GM18870 (cell line): Measurements from ENCODE around the gene CDK8.

Source experiments
- ATAC-seq: cut with Tn5 transposase; IDR thresholded peaks from one replicate; pipeline ENCODE4 v1.9.1; 2021; ENCODE audit warnings: moderate library complexity; ENCODE audit not compliant: unreplicated experiment

CDK8 gene

DNA sequence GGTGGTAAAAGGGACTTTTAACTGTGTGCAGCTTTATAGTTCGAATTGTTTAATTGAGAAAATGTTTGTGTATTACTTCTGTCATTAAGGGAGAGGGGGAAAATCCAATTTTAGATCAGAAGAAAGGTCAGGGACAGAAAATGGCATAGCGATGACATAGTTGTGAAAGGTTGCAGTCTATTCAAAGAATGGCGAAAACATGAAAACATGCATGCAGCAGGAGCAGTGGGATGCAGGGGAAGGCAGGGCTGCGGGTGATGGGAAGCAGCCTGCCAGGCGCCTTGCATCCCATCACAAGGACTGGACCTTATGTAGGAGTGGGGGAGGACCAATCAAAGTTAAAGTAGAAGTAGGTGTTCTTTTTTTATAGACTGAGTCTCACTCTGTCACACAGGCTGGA, 125.9 kb downstream of the CDK8 start:
- ATAC-seq = no peak

DNA sequence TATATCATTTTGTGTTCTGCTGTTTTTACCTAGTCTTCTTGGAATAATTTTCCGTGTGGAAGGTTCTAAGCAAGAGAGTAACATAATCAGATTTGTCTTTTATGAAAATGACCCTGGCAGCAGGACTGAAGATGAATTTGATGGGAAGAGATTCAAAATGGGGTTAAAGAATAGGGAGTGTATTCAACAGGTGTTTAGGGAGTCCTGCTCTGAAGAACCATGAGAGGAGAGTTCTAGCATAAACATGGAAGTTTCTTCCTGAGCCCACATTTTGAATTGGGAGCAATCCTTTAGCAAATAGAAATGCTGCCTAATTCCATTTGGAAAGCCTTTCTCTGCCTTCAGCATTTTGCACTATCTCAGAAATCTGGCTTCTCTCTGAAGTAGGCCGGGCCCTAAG, 127.0 kb downstream of the CDK8 start:
- no peak for ATAC-seq

DNA sequence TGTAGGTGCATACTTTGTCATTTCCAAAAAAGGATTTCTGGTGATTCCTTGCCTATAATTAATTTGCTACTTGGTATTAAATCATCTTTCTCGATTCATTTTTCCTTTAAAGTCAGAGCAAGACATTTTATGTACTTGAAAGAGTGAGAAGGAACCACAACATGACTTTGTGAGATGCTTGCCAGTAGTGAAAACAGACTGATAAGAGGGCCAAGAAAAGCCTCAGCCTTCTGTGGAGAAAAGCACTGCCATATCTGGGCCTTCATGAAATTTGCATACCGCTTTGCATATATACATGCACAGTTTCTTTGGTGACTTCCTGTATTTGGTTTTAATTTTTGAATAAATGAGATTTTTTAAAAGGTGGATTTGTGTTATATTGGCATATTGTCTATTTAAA, 128.4 kb downstream of the CDK8 start:
- ATAC-seq = no peak

DNA sequence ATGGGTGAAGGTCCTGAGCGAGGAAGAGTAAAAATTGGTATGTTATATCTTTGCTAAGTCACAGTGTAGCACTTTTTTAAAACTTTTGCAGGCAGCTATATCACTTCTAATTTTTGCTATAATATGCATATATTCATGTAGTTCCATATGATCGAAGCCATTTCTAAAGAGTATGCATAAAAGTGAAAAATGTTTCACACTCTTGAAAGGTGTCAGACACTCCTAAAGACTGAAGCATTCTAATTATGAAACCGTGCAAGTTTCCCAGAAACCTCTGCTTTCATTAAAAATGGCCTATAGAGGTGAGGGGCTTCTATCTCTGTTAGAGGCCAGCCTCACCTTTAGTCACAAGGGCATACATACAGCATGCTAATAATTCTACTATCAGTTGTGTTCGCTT, 128.9 kb downstream of the CDK8 start:
- no peak for ATAC-seq

DNA sequence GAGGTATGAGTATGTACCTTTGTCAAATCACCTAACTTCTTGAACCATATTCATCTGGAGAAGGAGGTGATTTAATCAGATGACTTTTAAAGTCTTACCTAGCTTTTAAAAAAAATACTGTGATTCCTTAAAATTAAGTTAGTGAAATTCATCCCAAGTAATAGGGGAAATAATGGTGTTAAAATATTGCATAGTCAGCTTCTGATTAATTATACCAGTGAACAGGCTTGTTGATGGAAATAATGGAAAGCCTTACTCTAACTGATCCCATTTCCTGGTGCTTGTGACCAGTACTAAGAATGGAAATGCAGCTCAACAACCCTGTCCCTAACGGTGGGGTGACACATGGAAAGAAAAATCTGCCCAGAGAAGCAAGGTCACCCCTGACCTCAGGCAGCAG, 130.7 kb downstream of the CDK8 start:
- no peak for ATAC-seq

DNA sequence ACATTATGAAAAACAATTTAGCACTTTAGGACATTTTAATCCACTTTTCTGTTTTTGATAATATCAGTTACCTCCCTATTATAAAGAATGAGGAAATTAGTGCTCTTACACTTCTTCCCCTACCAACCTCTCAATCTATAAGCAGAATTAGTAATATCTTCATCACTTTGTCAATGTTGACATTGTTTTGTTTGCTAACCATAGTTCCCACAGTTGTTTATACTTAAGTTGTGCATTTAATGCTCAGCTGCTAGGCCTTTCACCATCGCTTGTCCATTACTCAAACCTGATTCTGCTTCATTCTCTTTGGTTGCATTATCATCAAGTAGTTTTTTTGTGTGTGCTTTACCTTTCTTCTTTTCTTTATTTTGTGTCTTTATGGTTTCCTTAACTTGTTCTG, 132.1 kb downstream of the CDK8 start:
- ATAC-seq = no peak

DNA sequence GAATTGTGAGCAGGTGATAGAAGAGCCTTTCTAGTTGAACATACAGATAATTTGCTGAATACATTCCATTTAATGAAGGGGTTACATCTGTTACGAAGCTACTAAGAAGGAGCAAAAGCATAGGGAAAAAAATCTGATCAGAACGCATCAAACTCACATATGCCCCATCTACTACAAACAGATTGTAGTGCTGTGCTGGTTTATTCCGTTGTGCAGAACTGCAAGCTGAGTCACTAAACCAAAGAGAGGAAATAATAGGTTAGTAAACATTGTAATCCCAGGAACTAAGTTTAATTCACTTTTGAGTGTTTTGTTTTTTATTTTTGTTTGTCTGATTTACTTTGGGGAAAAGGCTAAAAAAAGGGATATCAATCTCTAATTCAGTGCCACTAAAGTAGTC, 136.3 kb downstream of the CDK8 start:
- ATAC-seq = no peak

DNA sequence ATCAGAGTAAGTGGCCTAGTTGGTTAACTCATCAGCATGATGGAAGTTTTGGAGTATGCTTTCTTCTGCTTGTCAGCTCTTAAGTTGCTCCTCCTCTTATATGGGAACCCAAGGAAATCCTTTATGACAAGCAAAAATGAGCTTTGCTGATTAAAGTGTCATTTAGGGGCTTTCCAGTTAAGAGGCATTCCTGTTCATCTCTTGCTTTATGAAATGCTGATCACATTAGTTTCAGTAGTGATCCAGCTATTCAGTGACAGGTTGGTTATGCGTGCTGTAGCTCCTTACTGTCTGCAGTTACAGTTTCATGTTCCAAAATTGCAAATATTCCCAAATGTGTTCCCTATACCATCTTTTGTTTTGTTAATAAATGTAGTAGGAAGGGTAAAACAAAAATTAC, 146.6 kb downstream of the CDK8 start:
- no peak for ATAC-seq

DNA sequence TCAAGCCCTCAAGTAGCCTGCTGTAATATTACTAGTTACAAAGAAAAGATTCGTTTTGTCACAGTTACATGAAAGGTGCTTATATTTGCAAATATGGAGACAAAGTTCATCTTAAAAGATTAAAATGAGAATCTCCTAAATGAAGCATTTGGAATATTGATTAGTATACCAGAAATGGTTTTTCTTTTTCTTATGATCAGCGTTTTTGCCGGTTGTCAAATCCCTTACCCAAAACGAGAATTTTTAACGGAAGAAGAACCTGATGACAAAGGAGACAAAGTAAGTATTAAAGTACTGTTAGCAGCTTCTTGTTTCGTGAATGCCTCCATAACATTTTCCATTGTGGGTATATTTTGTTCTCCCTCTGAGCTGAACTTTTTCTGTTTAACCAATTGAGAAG, 147.1 kb downstream of the CDK8 start:
- ATAC-seq = no peak

DNA sequence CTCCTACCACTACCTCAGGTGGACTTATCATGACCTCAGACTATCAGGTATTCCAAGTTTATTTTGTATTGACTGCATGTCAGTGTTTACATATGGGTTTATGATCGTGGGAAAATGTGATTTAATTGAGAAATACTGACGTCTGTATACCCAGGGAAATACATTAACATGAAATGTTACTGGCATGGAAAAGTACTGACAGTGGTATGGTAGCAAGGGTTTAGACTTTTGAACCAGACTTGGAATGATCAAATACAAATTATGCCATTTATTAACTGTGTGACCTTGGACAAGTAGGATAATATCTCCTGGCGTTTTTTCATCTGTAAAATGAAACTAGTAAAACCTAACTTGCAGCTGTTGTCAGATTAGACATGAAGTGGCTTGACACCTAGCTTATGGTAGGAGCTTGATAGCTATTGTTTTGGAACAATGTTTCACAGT, 147.7 kb downstream of the CDK8 start:
- no peak for ATAC-seq

DNA sequence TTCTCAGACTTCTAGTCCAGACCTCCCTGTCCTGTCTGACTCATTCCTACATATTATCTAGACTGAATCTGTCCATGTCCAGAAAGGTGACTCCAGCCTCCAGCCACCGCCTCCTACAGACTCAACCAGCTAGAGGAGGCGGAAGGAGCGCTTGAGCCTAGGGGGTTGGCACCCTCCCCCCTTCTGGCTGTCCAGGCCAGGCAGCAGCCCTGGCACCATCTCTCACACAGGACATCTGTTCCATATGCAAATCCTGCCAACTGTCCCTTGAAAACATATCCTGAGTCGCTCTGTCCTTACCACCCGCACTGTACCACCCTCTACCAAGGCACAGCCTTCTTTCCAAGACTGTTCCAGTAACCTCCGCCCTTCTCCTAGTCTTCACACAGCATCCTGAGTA, 152.9 kb downstream of the CDK8 start:
- no peak for ATAC-seq

DNA sequence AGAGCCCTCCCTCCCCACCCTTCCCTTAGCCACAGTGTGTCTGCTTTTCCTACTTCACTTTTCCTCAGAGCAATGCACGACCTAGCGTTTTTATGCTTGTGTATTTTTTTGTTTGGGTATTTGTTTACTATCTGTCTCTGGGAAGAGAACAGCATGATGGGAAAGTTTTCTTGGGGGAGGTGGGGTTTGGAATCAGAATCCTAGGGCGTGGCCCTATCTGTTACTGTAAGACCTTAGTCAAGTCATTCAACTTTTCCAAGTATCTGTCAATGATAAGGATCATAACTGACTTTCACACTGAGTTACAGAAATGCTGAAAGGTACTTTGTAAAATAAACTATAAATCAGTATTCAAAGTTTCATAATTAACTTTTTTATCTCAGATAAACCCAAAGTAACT, 157.3 kb downstream of the CDK8 start:
- no peak for ATAC-seq

DNA sequence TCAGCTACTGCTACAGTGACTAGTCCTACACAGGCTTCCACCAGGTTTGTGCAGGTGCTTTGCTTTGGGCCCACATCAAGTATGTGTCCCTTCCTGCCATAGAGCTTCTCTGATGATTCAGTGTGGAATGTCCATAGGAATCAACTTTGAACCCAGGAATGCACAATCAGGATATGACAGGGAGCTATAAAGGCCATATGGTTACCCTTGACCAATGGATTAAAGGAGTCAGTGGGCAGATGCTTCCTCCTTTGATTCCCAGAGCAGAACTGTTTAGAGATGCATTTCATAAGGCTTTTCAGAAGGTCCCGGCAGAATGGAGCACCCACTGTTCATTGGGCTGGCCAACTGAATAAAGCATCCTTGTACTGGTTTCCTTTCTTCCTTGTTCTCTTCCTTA, 158.3 kb downstream of the CDK8 start:
- no peak for ATAC-seq

DNA sequence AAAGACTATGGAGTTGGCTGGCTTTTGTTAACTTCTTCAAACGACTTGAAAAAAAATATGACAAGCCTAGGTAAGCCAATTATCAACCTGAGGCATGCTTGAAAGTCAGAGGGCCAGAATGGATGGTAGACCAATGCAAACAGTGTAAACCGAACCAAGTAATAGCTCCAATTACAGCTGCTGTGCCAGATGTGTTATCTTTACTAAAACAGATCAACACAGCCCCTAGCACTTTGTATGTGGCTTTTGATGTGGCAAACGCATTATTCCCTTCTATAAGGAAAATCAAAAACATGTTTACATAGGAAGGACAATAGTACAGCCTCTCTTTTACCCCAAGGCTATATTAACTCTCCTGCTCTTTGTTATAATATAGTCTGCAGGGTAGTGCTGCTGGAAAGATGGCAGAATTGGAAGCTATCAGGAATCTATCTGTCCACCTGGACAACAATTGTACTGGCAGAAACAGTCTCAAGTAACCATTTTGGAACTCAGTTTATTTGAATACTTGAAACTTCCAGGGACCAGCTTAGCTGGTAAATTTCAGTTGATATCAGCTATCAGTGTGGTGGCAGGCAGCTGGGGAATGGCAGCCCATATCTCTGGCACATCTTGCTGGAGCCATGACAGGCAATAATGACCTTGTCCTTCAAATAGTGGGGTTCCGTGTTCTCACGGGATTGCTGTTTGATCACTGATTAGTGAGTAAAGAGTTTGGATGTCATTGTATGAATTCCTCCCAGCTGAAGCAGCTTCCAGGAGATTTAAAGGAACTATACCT, 159.2 kb downstream of the CDK8 start:
- no peak for ATAC-seq

DNA sequence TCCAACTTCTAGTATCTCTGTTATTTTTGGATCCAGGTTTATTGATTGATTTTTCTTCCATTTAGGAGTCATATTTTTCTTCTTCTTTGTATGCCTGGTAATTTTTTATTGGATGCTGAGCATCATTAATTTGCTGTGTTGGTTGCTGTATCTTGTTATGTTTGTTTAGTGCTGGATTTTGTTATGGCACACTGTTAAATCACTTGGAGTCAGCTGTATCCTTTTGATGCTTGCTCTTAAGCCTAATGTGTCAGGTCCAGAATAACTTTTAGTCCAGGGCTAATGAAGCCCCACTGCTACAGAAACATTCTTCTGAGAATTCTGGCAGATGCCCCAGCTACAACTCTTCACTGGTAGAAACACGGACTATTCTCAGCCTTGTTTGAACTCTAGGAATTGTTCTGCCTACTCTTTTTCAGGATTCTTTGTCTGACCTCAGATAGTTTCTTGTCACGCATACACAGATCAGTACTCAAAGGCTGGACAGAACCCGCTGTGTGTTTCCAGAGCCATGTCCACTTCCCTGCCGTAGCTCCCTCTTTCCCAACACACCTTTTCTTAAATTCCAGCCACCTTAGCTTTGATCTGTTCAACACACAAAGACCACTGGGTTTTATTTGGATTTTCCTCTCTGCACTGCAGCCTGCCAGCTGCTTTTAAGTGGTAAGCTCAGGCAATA, 166.5 kb downstream of the CDK8 start:
- ATAC-seq = no peak

DNA sequence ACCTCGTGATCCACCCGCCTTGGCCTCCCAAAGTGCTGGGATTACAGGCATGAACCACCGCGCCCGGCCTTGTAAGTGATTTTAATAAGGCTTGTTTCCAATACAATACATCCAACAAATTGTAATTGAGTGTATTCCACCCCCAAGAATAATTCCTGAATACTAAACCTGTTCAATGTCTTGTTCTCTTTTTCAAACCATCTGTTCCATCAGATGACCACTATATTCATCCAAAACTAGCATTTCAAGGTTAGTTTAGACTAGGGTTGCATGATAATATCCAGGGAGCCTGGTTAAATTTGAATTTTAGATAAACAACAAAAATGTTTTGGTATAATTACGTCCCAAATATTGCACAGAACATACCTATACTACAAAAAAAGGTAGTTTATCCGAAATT, 168.1 kb downstream of the CDK8 start:
- ATAC-seq = no peak

DNA sequence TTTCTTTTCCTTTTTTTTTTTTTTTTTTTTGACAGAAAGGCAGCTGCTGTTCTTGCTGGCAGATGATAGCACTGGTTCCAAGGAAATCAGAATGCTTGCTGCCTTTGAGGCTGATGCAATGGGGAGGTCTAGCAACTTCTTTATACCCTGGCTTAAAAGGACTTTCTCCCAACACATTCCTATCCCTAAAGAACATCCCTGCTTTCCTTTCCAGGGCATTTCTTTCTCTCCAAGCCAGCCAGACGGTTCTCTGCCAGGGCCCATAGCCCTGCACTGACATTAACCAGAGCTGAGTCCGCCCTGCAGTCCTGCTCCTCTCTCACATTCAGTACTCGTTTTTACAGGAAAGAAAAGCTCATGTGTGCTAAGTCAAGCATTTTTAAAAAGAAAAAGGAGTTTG, 169.7 kb downstream of the CDK8 start:
- ATAC-seq = no peak

DNA sequence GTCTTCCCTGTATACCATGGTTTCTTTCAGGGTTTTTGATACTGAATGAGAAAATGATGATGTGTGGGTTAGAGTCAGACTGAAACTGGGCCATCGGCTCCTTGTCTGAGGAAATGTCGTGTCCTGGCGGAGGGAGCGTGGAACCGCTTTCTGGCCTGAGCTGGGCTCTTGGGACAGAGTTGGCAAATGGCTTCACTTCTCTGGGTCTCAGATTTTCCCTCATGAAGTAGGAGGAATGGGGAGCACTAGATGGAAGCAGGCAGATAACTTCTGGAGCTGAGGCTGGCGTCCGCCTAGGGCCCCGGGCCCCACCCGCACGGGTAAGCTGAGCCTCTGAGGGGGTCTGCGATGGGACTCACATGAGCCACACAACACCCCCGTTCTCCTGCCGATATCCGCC, 170.3 kb downstream of the CDK8 start:
- no peak for ATAC-seq

DNA sequence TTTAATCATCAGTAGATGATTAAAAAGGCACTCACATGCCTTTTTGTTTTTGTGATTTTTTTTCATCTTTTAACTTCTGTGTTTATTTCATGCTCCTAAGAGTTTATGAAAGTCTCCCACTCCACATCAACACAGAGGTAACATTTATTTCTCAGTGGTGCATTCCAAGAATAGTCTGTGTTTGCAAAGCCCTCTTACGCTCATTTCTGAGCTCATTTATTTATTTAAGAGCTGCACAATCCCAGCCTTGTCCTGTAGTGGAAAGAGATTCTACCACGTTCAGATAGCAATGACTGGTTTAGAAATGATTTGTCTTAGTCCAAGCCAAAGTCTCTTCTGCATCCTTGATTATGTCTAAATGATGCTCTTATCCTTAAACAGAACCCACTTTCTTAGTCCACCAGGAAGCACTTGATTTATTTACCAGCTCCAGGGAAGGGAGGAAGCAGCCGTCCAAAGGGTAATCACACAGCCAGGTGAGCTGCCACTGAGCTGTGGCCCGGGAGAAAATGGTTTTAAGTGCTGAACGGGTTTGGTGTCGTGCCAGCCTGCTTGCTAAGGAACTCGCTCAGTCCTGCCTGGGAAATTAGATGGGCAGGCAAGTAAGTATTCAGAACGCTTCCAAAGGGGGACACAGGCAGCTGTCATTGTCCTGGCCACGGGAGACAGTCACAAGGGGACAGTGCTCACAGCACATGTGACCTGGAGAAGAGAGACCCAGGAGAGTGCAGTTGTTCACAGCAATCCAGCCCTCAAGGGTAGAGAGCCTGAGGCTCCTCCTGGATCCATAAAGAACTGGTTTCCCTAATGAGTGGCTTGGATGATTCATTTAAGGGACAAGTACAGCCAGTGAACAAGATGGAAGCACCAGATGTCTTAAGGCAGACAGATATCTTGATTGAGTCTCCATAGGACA, 171.8 kb downstream of the CDK8 start:
- no peak for ATAC-seq

DNA sequence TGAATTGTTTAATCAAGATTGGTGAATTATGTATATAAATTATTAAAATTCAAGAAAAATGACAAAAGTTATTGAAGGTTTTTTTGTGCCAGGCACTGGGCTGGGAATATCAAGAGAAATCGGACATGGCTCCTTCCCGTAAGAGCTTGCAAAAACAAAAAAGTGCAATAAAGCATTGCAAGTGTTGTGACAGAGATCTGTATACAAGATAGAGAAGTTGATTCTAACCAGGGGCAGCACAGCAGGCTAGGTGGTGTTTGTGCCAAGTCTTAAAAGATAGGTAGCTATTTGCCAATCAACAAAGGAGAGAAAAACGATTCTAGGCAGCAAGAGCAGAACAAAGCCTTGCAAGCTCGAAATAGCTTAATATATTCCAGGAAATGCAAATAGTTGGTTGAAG, 179.8 kb downstream of the CDK8 start:
- no peak for ATAC-seq

DNA sequence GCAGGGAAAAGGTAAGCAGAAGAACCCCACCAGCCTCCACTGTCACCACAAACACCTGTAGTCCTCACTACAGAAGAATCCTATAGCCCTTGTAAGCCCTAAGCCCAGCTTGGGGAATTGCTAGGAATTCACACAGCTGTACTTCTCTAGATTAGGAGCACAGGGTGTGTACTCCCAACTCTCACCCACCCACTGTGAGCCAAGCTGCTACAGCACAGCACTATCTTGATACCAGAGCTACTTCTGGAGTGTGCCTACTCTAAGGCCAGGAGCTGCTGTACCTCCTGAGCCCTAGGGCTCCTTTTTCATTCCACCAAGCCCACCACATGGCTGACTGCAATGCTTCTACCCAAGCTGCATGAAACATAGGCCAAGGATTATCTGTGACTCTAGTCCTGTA, 181.2 kb downstream of the CDK8 start:
- ATAC-seq = no peak

DNA sequence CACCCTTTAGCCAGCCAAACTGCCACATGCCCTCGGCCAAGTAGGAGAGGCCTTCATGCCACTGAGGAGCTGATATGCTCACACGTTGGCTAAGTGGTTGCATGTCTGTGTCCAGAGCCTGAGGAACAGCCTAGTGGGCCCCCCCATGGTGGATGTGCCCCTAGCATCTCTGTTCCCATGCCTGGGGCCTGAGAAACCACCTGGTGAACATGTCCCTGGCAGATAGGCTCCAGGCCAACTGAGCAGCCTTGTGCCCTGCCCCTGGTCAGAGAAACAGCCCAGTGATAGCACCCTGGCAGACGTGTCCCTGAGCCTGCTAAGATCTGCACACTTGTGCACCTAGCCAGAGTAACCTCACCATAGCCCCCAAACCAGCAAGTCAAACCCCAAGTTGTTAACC, 181.7 kb downstream of the CDK8 start:
- no peak for ATAC-seq
